Omental fat pad (tissue), 4 donors: ENCODE results near the gene TBC1D9B. TPM values are rescaled to one million over a fixed set of nuclear protein-coding genes. Genes with fewer than 3 reads are reported as not detected.

Experiments used
- ATAC-seq: fragments of 150-250 bp; one replicate; pipeline ENCODE4 v1.9.1; 2016; ENCODE audit warnings: mild to moderate bottlenecking, moderate library complexity; ENCODE audit not compliant: low FRiP score
- DNase-seq: peaks from one replicate; pipeline ENCODE4 v3.0.0-alpha.2; 2019; ENCODE audit warnings: low spot score
- CTCF ChIP-seq, 3 donors: fragments of 450-650 bp; IDR thresholded peaks; one replicate each; pipeline ENCODE4 v1.5.1; 2016 to 2017; ENCODE audit warnings: antibody characterized with exemption in 3 of 3, mild to moderate bottlenecking in 3 of 3, moderate library complexity in 2 of 3
- total RNA-seq, 4 donors: library from RNA; depleted of rRNA; stranded (reverse); fragments of >200 nt; gene quantifications; one replicate each; pipeline ENCODE4 v1.1.0, GENCODE V29; 2016

TBC1D9B gene
- total RNA-seq, 4 donors from 2014 or later, result 85.4 to 114 (median 97.0) TPM

DNA sequence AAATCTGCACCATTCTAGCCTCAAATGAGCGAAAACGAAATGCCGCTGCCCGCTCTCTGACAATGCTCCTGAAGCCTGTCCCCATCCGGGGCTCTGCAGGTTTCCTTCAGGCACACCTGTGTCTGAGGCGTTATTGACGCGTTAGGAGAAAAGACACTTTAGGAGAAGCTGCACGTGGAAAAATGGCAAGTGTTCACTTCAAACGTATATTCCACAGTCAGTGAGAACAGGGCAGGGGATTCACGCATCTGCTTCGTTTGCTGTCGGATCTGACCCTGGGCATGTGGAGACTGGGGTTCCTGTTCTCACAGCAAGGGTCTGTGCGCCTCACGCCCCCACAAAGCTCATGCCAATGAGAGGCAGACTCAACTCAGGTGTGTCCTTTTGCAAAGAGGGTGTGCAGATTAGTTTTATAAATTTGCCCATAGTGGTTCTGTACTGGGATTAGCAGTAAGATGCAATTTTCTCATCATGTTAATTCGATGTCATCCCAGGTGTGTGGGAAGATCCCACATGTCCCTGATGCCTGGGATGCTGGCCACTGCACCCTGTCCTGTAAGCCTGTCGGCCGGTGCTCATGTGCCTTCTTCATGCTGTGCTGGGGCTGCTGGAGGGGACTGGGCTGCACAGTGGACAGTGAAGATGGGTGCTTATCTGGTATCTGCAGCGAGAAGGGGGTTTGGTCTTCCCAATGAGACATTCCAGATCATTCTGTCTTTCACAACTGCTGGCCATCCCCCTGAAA, 11.2 kb upstream of the TBC1D9B start:
- TF ChIP-seq CTCF (IDR thresholded peaks at IDR 0.05), result no peak
- no peak for DNase-seq
- ATAC-seq, result no peak

GRCh38 chr5:179916523-179916922, 8.8 kb upstream of the TBC1D9B start:
- ATAC-seq (no peak), DNase-seq (no peak)
- TF ChIP-seq CTCF (IDR thresholded peaks at IDR 0.05), result no peak

DNA sequence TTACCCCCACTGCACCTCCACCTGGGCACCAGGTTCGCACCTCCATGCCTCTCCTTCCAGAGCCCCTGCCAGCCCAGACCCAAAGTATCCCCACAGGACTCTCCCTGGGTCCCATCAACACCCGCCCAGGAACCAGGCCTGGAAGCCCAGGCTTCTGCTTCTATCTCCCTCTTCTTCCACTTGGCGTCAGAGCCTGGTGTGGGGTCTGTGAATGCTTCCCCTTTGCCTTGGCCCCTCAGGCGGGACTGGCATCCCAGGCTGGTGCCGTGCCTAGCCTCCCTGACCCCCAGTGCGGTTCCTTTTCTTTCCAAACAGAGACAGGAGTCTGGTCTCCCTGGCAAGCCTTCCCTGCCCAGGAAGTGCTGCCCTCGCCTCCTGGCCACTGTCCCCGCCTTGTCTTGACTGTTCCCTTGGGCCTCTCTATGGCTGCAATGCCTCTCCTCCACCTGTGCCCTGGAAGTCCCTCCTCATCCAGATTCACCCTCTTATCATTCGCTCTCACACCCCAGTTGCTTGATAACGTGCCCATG, 7.8 kb upstream of the TBC1D9B start:
- ATAC-seq (no peak), DNase-seq (no peak)

GRCh38 chr5:179914032-179914755, 6.5 kb upstream of the TBC1D9B start:
- ATAC-seq (peak; percentile 58), DNase-seq (no peak)
- TF ChIP-seq CTCF (IDR thresholded peaks at IDR 0.05), result no peak

More for the DNA sequence above, 7.8 kb upstream of the TBC1D9B start:
- TF ChIP-seq CTCF (IDR thresholded peaks at IDR 0.05), result no peak

- ATAC-seq (no peak), DNase-seq (no peak)
- TF ChIP-seq CTCF (IDR thresholded peaks at IDR 0.05), result no peak
These were observed 5.8 kb upstream of the TBC1D9B start for GRCh38 chr5:179913461-179913860.

GRCh38 chr5:179912951-179913350, 5.3 kb upstream of the TBC1D9B start:
- ATAC-seq (no peak), DNase-seq (no peak)
- no peak for TF ChIP-seq CTCF (IDR thresholded peaks at IDR 0.05)
